SH-SY5Y (cell line): ENCODE results near the gene BTNL3.

Experiments used
- GATA2 ChIP-seq: IDR thresholded peaks from 2 replicates; pipeline ENCODE4 v1.6.1; 2011; ENCODE audit warnings: mild to moderate bottlenecking, low read depth, low read length
- GATA3 ChIP-seq: IDR thresholded peaks from 2 replicates; pipeline ENCODE4 v1.6.1; 2011; ENCODE audit warnings: low read depth, mild to moderate bottlenecking, low read length, moderate library complexity

GRCh38 chr5:181040631-181040945 lies 51.9 kb downstream of the BTNL3 start:
- no peak for TF ChIP-seq GATA2
- TF ChIP-seq GATA3, result no peak
